HL-60/S4 treated with phorbol 12-myristate 13-acetate at 8.2 ng/mL for 4 days and 3 days (cell line): Measurements from ENCODE around the gene FBXW5.

Source experiments
- in situ Hi-C: fragments of 300-500 bp; cut with MboI; formaldehyde crosslinking; loops from 2 replicates; pipeline ENCODE4 v1.15.0; 2022; ENCODE audit warnings: low sequenced_read_pairs

The FBXW5 gene

DNA sequence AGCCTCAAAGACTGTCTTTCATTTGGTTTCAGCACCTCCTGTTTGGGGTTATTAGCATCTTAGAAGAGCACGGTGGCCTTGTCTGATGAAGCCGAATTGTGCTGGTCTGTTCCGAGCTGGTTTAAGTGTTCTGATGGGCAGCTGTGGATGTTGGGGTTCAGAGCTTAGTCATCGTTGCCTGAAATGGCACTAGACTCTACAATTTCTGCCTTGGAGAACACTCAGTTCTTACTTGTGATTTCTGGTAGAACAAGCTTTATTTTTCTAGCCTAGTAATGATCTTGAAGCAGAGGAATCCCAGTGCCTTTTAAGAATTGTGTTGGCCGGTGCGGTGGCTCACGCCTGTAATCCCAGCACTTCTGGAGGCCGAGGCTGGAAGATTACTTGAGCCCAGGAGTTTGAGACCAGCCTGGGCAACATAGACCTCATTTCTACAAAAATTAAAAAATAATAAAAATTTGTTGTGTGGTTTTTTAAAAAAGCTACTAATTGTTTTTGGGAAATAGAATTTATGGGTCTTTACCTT lies 7.8 kb downstream of the FBXW5 start:
- in situ Hi-C loops, result no loop called here

- in situ Hi-C loops, result no loop called here
Measured at GRCh38 chr9:136935651-136936050, 8.9 kb downstream of the FBXW5 start.

GRCh38 chr9:136934277-136934676 lies 10.3 kb downstream of the FBXW5 start:
- in situ Hi-C loops, result no loop called here

DNA sequence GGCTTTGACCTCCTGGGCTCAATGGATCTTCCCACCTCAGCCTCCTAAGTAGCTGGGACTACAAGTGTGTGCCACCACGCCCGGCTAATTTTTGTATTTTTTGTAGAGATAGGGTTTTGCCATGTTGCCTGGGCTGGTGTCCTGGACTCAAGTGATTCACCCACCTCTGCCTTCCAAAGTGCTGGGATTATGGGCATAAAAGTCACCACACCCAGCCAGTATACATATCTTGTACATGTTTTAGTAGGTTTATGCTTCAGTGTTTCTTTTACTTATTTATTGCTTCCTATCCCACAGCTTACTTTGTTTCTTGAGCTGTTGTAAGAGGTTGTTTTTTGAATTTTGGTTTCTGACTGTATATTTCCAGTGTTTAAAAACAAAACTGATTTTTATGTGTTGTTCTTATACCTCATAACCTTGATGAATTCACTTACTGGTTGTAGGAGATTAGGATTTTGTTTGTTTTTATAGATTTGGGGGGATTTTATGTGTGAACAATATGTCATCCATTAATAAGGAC lies 12.9 kb downstream of the FBXW5 start:
- in situ Hi-C loops, result no loop called here

DNA sequence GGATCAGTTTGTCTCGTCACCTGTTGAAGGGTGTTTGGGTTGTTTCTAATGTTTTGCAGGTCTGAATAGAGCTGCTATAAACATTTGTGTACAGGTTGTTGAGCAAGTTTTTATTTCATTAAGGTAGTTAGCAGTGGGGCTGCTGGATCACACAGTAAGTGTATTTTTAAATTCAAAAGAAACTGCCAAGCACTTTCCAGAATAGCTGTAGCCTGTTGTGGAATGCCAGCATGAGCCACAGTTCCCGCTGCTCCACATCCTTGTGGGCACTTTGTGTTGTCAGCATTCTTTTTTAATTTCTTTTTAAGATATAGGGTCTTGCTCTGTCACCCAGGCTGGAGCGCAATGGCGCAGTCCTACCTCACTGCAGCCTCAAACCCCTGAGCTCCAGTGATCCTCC lies 14.5 kb downstream of the FBXW5 start:
- in situ Hi-C loops, result no loop called here

DNA sequence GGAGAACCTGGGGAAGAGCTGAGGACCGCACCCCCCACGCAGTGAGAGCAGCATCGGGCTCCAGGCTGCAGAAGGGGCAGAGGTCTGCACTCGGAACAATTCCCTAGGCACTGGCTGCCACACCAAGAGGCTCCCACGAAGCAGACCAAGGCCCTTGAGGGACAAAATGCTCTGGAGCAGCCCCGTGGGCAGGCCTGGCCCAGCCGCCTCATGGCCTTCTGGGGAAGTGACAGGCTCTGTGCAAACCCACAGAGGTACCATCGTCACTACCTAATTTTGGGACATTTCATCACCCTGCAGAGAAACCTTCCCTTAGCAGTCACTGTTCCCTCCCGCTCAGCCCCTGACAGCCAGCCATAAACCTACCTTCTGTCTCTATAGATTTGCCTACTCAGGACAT lies 15.9 kb downstream of the FBXW5 start:
- in situ Hi-C loops, result no loop called here

GRCh38 chr9:136927343-136928271 lies 16.9 kb downstream of the FBXW5 start:
- in situ Hi-C loops, result no loop called here

DNA sequence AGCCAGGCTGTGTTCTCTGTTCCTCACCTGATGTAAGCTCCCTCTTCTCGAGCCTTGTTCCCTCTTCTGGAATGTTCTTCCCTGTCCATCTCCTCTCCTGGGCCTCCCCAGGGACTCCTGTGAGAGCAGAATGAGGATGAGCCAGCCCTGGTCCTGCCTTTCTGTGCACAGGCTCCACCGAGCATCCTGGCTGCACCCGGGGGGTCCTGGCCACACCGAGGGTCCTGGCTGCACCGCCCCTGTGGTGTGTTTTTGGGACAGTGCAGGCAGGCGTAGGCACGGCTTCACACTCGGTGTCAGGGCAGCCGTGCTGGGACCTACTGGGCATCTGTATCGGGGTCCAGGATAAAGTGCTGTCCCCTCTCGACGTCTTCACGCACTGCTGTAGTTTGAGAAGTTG lies 17.8 kb downstream of the FBXW5 start:
- in situ Hi-C loops, result no loop called here

- in situ Hi-C loops, result no loop called here
Measured at GRCh38 chr9:136926154-136926704, 18.3 kb downstream of the FBXW5 start.

DNA sequence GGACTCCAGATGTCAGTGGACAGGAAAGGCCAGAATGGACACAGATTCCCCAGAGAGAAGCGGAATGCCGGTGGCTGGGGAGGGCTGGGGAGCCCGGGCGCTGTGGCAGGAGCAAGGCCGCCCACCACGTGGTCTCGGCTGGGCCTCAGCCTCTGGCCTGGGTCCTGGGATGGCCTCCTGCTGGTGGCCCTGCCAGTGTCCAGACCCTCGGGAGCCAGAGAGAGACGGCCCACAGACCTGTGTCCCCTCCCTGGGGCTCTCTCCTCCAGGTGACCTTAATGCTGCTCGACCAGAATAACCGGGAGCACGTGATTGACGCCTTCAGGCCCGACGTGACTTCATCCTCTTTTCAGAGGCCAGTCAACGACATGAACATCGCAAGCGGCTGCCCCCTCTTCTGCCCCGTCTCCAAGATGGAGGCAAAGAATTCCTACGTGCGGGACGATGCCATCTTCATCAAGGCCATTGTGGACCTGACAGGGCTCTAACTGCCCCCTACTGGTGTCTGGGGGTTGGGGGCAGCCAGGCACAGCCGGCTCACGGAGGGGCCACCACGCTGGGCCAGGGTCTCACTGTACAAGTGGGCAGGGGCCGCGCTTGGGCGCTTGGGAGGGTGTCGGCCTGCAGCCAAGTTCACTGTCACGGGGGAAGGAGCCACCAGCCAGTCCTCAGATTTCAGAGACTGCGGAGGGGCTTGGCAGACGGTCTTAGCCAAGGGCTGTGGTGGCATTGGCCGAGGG lies 19.0 kb downstream of the FBXW5 start:
- in situ Hi-C loops, result no loop called here

GRCh38 chr9:136923881-136924280 lies 20.7 kb downstream of the FBXW5 start:
- in situ Hi-C loops, result no loop called here

- in situ Hi-C loops, result no loop called here
Measured at GRCh38 chr9:136922540-136922939, 22.0 kb downstream of the FBXW5 start.

GRCh38 chr9:136921718-136922117 lies 22.8 kb downstream of the FBXW5 start:
- in situ Hi-C loops, result no loop called here

DNA sequence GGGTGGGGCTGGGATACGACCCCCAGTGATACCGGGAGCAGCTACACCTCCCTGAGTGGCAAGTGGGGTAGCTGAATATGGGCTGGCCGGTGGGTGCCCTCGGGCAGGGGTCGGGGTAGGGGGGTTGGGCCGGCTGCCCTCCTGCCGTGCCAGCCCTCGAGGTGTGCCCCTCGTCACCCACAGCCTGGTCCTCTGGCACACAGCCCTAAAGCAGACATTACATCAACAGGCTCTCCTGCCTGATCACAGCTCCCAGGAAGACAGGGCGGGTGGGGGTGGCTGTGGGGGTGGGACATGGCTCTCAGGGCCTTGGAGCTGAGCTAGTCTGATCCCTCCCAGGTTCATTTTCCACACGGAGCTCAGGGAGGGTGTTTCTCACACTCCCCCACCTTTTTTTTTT lies 23.2 kb downstream of the FBXW5 start:
- in situ Hi-C loops, result no loop called here

GRCh38 chr9:136920734-136921231 lies 23.8 kb downstream of the FBXW5 start:
- in situ Hi-C loops, result no loop called here

DNA sequence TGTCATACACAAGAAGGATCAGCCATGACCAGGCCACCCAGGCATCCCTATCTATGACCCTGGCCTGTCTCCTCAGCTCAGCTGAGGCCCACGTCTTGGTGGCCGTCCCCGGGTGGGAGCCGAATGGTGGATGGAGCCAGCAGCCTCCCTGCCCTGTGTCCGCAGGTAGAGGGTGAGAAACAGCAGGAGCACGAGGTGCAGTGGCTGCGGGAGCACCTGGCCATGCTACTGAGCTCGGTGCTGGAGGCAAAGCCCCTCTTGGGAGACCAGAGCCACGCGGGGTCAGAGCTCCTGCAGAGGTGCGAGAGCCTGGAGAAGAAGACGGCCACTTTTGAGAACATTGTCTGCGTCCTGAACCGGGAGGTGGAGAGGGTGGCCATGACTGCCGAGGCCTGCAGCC lies 24.5 kb downstream of the FBXW5 start:
- in situ Hi-C loops, result no loop called here

DNA sequence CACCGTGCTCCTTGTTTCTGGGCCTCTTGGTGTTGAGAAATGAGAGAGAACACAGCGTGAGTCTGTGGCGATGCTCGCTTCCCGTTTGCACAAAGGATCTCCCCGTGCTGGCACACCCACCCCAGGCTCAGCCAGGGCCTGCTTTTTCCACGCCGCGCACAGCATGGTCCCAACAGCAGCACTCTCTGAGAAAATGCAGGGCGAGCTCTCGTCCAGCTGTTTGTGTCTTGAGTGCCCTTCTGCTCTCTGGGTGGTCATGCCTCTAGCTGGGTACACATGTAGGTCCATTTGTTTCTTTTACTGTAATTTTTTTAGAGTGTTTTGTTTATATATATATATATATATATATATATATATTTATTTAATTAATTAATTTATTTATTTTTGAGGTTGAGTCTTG lies 26.6 kb downstream of the FBXW5 start:
- in situ Hi-C loops, result no loop called here

- in situ Hi-C loops, result no loop called here
Measured at GRCh38 chr9:136916330-136917184, 28.0 kb downstream of the FBXW5 start.

GRCh38 chr9:136915632-136916329 lies 28.8 kb downstream of the FBXW5 start:
- in situ Hi-C loops, result no loop called here
